HG02973 (cell line): ENCODE data around the gene CAVIN4.
A peak's percentile ranks its signal among the peaks of the same experiment; 100 is the strongest.

ENCODE experiments used
- ATAC-seq: cut with Tn5 transposase; IDR thresholded peaks from one replicate; pipeline ENCODE4 v1.9.1; 2021; ENCODE audit warnings: moderate library complexity; ENCODE audit not compliant: unreplicated experiment

CAVIN4 gene

GRCh38 chr9:100577776-100578448 is at the start of gene CAVIN4:
CAVIN4 (plus strand) TSS chr9:100578079; CDS start chr9:100578144, 65 bp downstream.
- ATAC-seq, result no peak

- no peak for ATAC-seq
These were observed 43.5 kb upstream of the CAVIN4 start for GRCh38 chr9:100534401-100534800.

DNA sequence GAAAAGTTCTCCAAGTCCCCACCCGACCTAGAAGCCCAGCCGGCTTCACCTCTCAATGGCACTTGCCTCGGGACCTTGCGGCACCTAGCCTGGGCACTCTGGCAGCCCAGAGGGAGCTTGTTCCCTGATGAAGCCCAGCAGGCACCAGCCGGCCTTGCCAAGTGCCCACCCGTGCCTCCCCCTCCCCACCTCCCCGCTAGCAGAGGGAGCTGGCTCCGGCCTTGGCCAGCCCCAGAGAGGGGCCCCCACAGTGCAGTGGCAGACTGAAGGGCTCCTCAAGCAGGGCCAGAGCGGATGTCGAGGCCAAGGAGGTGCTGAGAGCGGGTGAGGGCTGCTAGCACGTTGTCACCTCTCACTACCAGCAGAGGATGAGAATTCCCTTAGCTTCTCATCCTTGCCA is 37.6 kb upstream of the CAVIN4 start:
- no peak for ATAC-seq

DNA sequence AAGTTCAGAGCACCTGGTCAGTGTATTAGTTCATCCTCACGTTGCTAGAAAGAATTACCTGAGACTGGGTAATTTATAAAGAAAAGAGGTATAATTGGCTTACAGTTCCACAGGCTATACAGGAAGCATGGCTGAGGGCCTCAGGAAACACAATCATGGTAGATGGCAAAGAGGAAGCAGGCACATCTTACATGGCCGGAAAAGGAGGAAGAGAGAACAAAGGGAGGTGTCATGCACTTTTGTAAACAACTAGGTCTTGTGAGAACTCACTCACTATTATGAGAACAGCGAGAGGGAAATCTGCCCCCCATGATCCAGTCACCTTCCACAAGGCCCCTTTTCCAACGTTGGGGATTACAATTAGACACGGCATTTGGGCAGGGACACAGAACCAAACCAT is 28.8 kb upstream of the CAVIN4 start:
- no peak for ATAC-seq

- ATAC-seq, result peak; percentile 25
These were observed 22.9 kb upstream of the CAVIN4 start for GRCh38 chr9:100554935-100555401.

DNA sequence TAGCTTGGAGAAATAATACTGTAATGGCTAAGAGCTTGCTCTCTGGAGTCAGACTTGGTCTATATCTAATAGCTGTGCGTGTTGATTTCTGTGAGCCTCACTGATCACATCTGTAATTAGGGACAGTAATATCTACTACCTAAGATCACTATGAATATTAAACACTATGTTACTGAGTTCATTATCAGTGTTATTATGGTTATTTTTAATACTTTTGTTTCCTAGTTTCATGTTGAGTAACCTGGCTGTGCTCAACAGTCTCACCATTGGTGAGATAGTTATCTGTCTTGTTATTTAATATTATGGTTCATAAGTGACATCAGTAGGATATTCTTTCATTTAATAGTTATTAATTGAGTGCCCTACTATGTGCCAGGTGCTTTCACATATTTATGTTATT is 22.4 kb upstream of the CAVIN4 start:
- ATAC-seq, result peak; percentile 80

GRCh38 chr9:100557053-100557452 is 20.8 kb upstream of the CAVIN4 start:
- no peak for ATAC-seq

GRCh38 chr9:100561256-100561655 is 16.6 kb upstream of the CAVIN4 start:
- ATAC-seq, result no peak

DNA sequence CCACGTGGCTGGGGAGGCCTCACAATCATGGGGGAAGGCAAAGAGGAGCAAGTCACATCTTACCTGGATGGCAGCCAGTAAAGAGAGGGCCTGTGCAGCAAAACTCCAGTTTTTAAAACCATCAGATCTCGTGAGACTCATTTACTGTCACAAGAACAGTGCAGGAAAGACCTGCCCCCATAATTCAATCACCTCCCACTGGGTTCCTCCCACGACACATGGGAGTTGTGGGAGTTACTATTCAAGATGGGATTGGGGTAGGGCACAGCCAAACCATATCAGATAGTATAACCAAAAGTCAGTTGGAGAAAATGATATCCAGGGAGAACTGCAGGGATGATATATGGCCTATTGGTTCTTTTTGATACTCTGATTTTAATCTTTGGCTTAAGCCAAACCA is 10.0 kb upstream of the CAVIN4 start:
- ATAC-seq, result no peak

DNA sequence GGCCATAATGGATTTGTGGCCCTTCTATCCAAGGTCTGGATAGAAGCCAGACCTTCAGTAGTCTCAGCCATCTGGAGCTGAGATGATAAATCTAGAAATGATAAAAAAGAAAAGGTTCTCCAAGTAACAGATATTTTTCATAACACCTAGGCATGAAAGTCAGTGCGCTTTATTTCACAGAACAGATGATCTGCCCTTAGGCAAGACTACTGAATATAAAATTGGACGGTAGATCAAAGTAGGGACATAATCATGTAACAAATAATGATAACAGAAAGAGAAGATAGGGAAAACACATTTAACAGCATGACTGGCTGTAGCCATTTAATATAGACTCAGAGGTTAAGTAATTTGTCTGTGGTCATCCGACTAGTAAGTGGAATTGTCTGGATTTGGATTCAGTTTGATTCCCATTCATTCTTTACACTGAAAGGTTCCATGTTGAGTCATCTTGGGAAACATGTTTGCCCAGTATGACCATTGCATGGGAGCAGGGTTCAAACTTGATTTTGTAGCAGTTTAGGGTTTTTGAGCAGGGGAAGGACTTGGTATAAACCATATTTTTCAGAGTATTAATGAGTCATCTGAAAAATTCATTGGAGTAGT is 4.1 kb upstream of the CAVIN4 start:
- ATAC-seq, result no peak

DNA sequence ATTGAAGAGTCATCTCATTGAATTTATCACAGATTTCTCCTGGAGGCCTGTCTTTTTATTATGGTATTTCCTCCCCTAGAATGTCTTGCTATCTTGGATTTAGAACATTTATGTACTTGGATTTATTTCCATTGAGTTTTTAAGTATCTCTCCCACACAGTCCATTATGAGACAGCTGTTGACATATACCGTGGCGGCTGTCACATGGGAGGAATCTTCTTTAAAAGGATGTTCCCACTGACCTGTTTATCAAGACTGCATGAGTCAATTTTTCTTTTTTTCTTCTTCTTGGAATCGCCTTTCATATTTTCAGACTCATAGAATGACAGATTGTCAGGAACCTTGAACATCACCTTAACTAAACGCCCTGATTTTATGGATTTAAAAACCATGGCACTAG is 2.9 kb upstream of the CAVIN4 start:
- ATAC-seq, result no peak

DNA sequence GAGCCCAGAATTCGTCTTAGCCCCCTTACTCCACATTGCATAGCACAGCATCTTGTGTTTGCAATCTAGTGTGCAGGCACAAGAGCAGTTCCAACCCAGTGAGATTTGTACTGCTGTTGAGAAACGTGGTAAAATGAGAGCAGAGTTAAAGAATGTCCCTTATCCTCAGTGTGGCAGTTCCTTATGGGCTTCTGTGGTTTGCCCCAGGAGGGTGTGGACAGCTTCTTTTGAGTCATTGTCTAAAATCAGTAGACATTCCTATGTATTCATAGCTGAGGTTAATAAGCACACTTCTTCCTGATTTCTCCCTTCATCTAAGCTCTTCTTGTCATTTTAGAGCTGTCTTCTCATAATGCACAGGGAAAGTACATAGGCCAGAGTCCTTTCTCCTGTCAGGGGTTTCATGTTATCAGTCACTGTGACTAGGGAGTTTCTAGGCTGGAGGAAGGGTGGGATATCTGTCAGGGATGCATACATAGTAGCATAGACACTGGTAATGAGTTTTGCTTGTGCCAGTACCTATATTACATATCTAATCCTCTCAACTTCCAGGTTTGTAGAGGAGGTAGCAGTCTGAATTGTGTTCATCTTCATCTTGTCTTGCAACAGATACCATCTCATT is 2.0 kb upstream of the CAVIN4 start:
- ATAC-seq, result no peak

DNA sequence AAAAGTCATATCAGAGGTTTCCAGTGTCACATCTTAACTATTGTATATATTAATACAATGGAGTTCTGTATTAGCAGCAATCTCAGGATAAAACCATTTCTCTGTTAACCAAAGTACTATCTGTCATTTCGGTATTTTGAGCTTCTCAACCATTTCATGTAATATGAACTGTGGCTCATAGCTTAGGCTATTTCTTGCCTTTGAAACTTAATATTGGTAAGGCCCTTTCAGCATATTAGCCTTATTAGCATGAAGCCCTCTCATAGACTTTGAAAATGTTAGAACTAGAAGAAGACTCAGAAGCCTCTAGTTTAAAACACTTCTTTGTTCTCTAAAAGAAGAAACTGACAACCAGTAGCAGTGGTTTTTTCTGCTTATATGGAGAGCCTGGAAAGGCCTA is 731 bp downstream of the CAVIN4 start:
- ATAC-seq, result no peak

GRCh38 chr9:100579665-100580064 is 1.8 kb downstream of the CAVIN4 start:
- no peak for ATAC-seq

GRCh38 chr9:100580257-100580656 is 2.4 kb downstream of the CAVIN4 start:
- no peak for ATAC-seq

DNA sequence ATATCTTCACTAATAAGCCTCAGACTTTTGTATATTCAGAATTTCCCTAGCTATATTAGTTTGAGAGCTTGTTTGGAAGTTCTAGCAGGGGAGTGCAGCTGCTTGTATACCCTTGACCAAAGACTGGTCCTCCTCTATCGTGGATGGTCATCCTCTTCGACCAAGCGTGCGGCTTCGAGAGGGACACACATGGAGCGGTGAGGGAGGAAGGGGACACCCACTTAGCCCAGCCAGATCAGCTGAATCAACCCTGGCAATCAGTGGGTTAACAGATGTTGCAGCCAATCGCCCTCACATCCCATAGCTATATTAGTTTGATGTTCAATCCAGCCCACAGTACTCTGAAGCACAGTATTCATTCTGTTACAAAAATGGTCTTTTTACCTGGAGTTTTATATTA is 3.2 kb downstream of the CAVIN4 start:
- ATAC-seq, result no peak

GRCh38 chr9:100581661-100582060 is 3.8 kb downstream of the CAVIN4 start:
- no peak for ATAC-seq

DNA sequence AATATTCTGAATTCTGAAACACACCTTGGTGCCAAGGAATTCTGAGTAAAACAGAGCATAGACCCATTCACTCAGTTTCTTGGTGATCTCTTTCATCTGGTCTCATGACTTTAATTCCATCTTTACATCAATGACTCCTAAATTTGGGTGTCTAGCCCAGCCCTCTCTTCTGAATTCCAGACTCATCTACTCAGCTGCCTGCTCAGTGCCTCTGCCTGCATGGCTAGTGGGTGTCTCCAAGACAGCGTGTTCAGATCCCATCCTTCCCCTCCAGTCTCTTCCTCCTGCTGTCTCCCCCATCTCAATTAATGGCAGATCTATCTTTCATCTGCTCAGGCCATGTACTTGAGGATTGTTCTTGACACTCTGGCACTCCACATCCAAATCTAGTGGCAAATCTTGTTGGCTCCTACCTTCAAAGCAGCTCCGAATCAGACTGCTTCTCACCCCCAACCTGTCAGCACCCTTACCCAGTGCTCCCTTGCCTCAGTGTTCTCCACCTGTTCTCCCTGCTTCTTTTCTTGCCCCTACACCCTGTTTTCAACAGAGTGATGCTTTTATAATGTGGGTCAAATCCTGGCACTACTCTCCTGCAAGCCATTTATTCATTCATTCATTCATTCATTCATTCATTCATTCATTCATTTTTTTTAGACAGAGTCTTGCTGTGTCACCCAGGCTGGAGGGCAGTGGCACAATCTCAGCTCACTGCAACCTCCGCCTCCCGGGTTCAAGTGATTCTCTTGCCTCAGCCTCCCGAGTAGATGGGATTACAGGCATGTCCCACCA is 5.3 kb downstream of the CAVIN4 start:
- no peak for ATAC-seq

DNA sequence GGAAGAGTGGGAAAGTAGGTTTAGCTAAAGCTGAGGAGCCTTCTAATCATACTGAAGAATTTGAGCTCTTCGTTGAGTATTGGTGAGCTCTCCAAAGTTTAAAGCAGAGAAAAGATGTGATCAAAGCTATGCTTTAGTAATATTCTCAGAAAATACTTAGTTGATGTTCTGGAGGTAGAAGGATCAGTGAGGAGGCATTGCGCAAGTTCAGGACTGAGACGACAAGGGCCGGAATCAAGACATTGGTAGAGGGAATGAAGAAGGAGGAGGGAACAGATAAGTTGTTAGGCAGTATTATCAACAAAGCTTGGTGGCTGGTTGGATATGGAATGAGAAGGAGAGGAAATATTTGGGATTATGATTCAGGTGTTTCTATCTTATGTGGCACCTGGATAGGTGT is 7.1 kb downstream of the CAVIN4 start:
- no peak for ATAC-seq

DNA sequence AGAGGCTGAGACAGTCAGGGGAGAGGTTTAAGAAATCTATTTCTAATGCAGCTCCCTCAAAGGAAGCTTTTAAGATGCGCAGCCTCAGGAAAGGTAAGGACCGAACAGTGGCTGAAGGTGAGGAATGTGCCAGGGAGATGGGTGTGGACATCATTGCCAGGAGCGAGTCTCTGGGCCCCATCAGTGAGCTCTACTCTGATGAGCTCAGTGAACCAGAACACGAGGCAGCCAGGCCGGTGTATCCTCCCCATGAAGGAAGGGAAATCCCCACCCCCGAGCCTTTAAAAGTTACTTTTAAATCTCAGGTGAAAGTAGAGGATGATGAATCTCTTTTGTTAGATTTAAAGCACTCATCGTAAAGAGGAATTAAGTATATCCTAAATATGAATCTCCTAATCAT is 8.2 kb downstream of the CAVIN4 start:
- ATAC-seq, result no peak

DNA sequence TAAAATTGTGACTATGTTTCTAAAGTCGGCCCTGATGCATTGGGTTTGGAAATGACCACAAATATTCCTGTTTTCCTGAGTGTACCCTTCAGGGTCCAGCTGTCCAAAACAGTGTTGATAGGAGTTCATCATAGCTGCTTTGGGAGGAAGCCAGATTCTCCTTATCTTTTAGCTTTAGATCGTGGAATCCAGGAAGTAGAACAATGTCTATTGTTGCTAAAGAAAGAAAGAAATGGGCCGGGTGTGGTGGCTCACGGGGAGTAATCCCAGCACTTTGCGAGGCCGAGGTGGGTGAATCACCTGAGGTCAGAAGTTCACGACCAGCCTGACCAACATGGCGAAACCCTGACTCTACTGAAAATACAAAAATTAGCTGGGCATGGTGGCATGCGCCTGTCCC is 9.5 kb downstream of the CAVIN4 start:
- ATAC-seq, result no peak

- no peak for ATAC-seq
These were observed 11.7 kb downstream of the CAVIN4 start for GRCh38 chr9:100589582-100589981.
